GM12878 (cell line): ENCODE measurements around the gene MIEN1. TPM values are rescaled to one million over a fixed set of nuclear protein-coding genes. Genes with fewer than 3 reads are reported as not detected.

Experiments
- ATAC-seq: fragments of 200-7000 bp; cut with Tn5 transposase; 3 replicates; pipeline ENCODE4 v1.9.1; 2020; ENCODE audit warnings: mild to moderate bottlenecking, moderate library complexity
- BruUV-seq: library from RNA; stranded (reverse); fragments of 400-500 nt; replicated peaks from 2 replicates; lab custom pipeline; 2021; lab: Mats Ljungman, UMichigan
- CTCF ChIA-PET: fragments of 300-600 bp; sonication (Branson Sonifier 250); formaldehyde crosslinking; extraction: SDS; loops from one replicate; lab custom pipeline; 2021; ENCODE audit warnings: inconsistent platforms; lab: Yijun Ruan, JAX
- POLR2A ChIA-PET: fragments of 350-600 bp; formaldehyde crosslinking; extraction: SDS; loops from one replicate; lab custom pipeline; 2021; ENCODE audit warnings: inconsistent platforms; lab: Charles Lee
- RAD21 ChIA-PET: fragments of 300-600 bp; sonication (Branson Sonifier 250); formaldehyde crosslinking; loops from one replicate; lab custom pipeline; 2023; ENCODE audit warnings: antibody characterized with exemption; ENCODE audit not compliant: unreplicated experiment; lab: Charles Lee
- SMC1A ChIA-PET: fragments of 300-600 bp; sonication (Branson Sonifier 250); formaldehyde crosslinking; loops from one replicate; lab custom pipeline; 2023; ENCODE audit not compliant: unreplicated experiment, uncharacterized antibody; lab: Charles Lee
- DNase-seq: peaks from one replicate; pipeline ENCODE4 v3.0.0-alpha.2; 2011; ENCODE audit warnings: low read depth, low spot score
- FAIRE-seq: peaks from 3 replicates; lab custom pipeline; 2011; peaks lifted over from hg19 to GRCh38; lab: Jason Lieb, UNC
- H2AFZ ChIP-seq: 2 replicates; pipeline ENCODE4 v1.6.0; 2011; ENCODE audit warnings: low read depth, low read length, control low read depth; ENCODE audit not compliant: control insufficient read depth
- H3K27ac ChIP-seq: 2 replicates; pipeline ENCODE4 v1.5.1; 2011; ENCODE audit warnings: control low read depth; ENCODE audit not compliant: control insufficient read depth, insufficient read depth
- H3K27me3 ChIP-seq, 2 experiments: replicated peaks in 1 of 2; 2 replicates each; pipeline versions ENCODE4 v1.6.0 to v1.6.1; 2011; ENCODE audit warnings: low read length in 1 of 2; ENCODE audit not compliant: control insufficient read depth in 2 of 2, insufficient read depth in 2 of 2
- H3K36me3 ChIP-seq, 2 experiments: 2 replicates each; pipeline ENCODE4 v1.5.1; 2011; ENCODE audit warnings: low read length in 1 of 2; ENCODE audit not compliant: control insufficient read depth in 2 of 2, insufficient read depth in 2 of 2
- H3K4me1 ChIP-seq: 2 replicates; pipeline ENCODE4 v1.6.1; 2011; ENCODE audit warnings: mild to moderate bottlenecking, low read length, moderate library complexity, mixed read lengths; ENCODE audit not compliant: control insufficient read depth, insufficient read depth
- H3K4me2 ChIP-seq: 2 replicates; pipeline ENCODE4 v1.6.0; 2011; ENCODE audit warnings: control low read depth; ENCODE audit not compliant: control insufficient read depth, insufficient read depth
- H3K4me3 ChIP-seq: fragments of 200-600 bp; sonication (generic); 2 replicates; pipeline ENCODE4 v1.5.1; 2016
- H3K79me2 ChIP-seq: 2 replicates; pipeline ENCODE4 v1.6.0; 2011; ENCODE audit warnings: low read length; ENCODE audit not compliant: control insufficient read depth, insufficient read depth
- H3K9ac ChIP-seq: 2 replicates; pipeline ENCODE4 v1.8.0; 2011; ENCODE audit warnings: low read length, control low read depth, mixed read lengths; ENCODE audit not compliant: control insufficient read depth, insufficient read depth
- H3K9me3 ChIP-seq: replicated peaks from 3 replicates; pipeline ENCODE4 v1.5.1; 2011; ENCODE audit warnings: mild to moderate bottlenecking, low read length; ENCODE audit not compliant: control insufficient read depth, insufficient read depth
- H4K20me1 ChIP-seq: 2 replicates; pipeline ENCODE4 v1.6.0; 2011; ENCODE audit not compliant: control insufficient read depth, insufficient read depth
- CTCF ChIP-seq, 3 experiments: IDR thresholded peaks in 2 of 3; conservative IDR thresholded peaks in 1 of 3; 2 replicates each; pipeline ENCODE4 v1.5.1; 2011; ENCODE audit warnings: low read depth in 3 of 3, low read length in 3 of 3, mild to moderate bottlenecking in 3 of 3, control low read depth in 2 of 3, moderate library complexity in 2 of 3, inconsistent platforms in 1 of 3, mixed read lengths in 1 of 3; ENCODE audit not compliant: control insufficient read depth in 2 of 3, insufficient read depth in 1 of 3; ENCODE audit errors: extremely low read depth in 1 of 3
- ELK1 ChIP-seq: IDR thresholded peaks from 2 replicates; pipeline ENCODE4 v1.6.1; 2012; ENCODE audit warnings: low read depth, low read length, improper control_type of control experiment
- HCFC1 ChIP-seq: fragments of 150-350 bp; IDR thresholded peaks from 2 replicates; pipeline ENCODE4 v1.6.1; 2014; ENCODE audit warnings: low read length
- HDGF ChIP-seq: fragments of 450-650 bp; IDR thresholded peaks from 2 replicates; pipeline ENCODE4 v1.6.1; 2016; ENCODE audit warnings: antibody characterized with exemption
- IKZF2 ChIP-seq, 2 experiments: fragments of 450-650 bp; IDR thresholded peaks; 2 replicates each; pipeline ENCODE4 v1.6.1; 2017; ENCODE audit warnings: mild to moderate bottlenecking in 2 of 2, moderate library complexity in 2 of 2
- NFYB ChIP-seq: IDR thresholded peaks from 2 replicates; pipeline ENCODE4 v1.6.1; 2011; ENCODE audit warnings: low read depth, mild to moderate bottlenecking, low read length, improper control_type of control experiment, moderate library complexity; ENCODE audit not compliant: insufficient read depth
- NR2C1 ChIP-seq: fragments of 450-650 bp; IDR thresholded peaks from 2 replicates; pipeline ENCODE4 v1.6.1; 2017; ENCODE audit warnings: antibody characterized with exemption, mild to moderate bottlenecking, moderate library complexity
- PKNOX1 ChIP-seq: fragments of 450-650 bp; IDR thresholded peaks from 2 replicates; pipeline ENCODE4 v1.6.1; 2016; ENCODE audit warnings: mild to moderate bottlenecking
- POLR2AphosphoS2 ChIP-seq: IDR thresholded peaks from 2 replicates; pipeline ENCODE4 v1.6.1; 2011; ENCODE audit warnings: low read depth, mild to moderate bottlenecking, low read length, improper control_type of control experiment, moderate library complexity
- POU2F2 ChIP-seq: IDR thresholded peaks from 3 replicates; pipeline ENCODE4 v1.6.1; 2011; ENCODE audit warnings: low read depth, mild to moderate bottlenecking, low read length, borderline replicate concordance
- SMARCA5 ChIP-seq: fragments of 450-650 bp; IDR thresholded peaks from 2 replicates; pipeline ENCODE4 v1.6.1; 2017; ENCODE audit warnings: mild to moderate bottlenecking
- TARDBP ChIP-seq: IDR thresholded peaks from 2 replicates; pipeline ENCODE4 v1.6.1; 2016; ENCODE audit warnings: borderline replicate concordance
- ZNF592 ChIP-seq: fragments of 450-650 bp; IDR thresholded peaks from 2 replicates; pipeline ENCODE4 v1.6.1; 2017; ENCODE audit warnings: mild to moderate bottlenecking, moderate library complexity
- WGBS: methylation state at CpG from one replicate; pipeline ENCODE4 v1.1.6; 2016; ENCODE audit warnings: low lambda C conversion rate; ENCODE audit not compliant: insufficient replicate concordance, insufficient coverage; ENCODE audit errors: missing lambda C conversion rate; 5-methylcytosine and 5-hydroxymethylcytosine counted together
- in situ Hi-C: fragments of 300-500 bp; cut with MboI; formaldehyde crosslinking; loops from 9 replicates; pipeline ENCODE4 v1.14.3; 2018; ENCODE audit warnings: mixed read lengths
- intact Hi-C: fragments of 100-400 bp; cut with micrococcal nuclease; formaldehyde crosslinking; loops from one replicate; pipeline ENCODE4 v1.14.2; 2022; ENCODE audit not compliant: unreplicated experiment
- polyA plus RNA-seq, 11 experiments: library from polyadenylated mRNA; depleted of rRNA in 4 of 11; unstranded in 6 of 11; stranded (reverse) in 5 of 11; fragments of >200 nt; fragmentation: Nextera tagmentation in 4 of 11; fragmentation: Illumina TruSeq in 1 of 11; extraction: Ambion mirVana in 4 of 11; extraction: Trizol in 1 of 11; gene quantifications; 1 replicate in 1 of 11; 2 replicates in 10 of 11; pipeline versions ENCODE4 v1.2.1 to v1.2.3, GENCODE V29; 2011 to 2016; ENCODE audit warnings: inconsistent platforms in 2 of 11, missing spikeins in 2 of 11, low read depth in 1 of 11
- total RNA-seq, 4 experiments: library from RNA; depleted of rRNA in 3 of 4; stranded (reverse); fragments of >200 nt in 3 of 4; fragmentation: Illumina TruSeq in 1 of 4; extraction: Trizol in 1 of 4; gene quantifications; 2 replicates each; pipeline versions ENCODE4 v1.2.1 to v1.2.3, GENCODE V29; 2013 to 2021

The MIEN1 gene
- total and polyA plus RNA-seq, 10 of the 15 experiments (the other 5 are each of a cell fraction or from before 2014, with no cell fraction given): 24.9 to 89.1 (median 47.7) TPM

GRCh38 chr17:39756380-39757079, 26.2 kb upstream of the MIEN1 start:
- Histone ChIP-seq H3K27me3 (no peaks in the 10 kb centered on the region), H4K20me1 (no peaks in the 10 kb centered on the region), H2AFZ (no peak overlapping the region), H3K4me1 (peaks cover 70% of the 10 kb centered on the region), H3K9me3 (no peaks in the 10 kb centered on the region), H3K9ac (peak overlapping the region; percentile 83; the same call in 1 of the 2 replicates), H3K27ac (peak overlapping the region; percentile 96), H3K4me3 (peak overlapping the region; percentile 66; the same call in 1 of the 2 replicates), H3K36me3 (peaks cover 0 to 12% of the 10 kb centered on the region in 2 experiments; a peak in 1 of 4 replicates), H3K79me2 (peaks cover 32% of the 10 kb centered on the region), H3K4me2 (peak overlapping the region; percentile 87)
- ChIA-PET SMC1A (interaction anchor here (0.9 to 3.0 kb wide), 13 partner anchors 8 to 135 kb away, joined by 3 to 50 read pairs (median 9); partner anchors contain the start of genes IKZF3 and MIEN1), CTCF (interaction anchor here (0.7 to 5.0 kb wide), 16 partner anchors 13 to 201 kb away, joined by 3 to 39 read pairs (median 6); partner anchors contain the start of genes IKZF3 and MIEN1), RAD21 (interaction anchor here (0.9 to 3.7 kb wide), 14 partner anchors 8 to 159 kb away, joined by 3 to 57 read pairs (median 18); partner anchors contain the start of gene IKZF3), POLR2A (interaction anchor here (0.5 to 2.9 kb wide), 12 partner anchors 8 to 728 kb away, joined by 3 to 32 read pairs (median 4); no protein-coding TSS in a partner anchor)
- DNase-seq: no peak
- in situ Hi-C loops (loop anchor here (5.0 kb wide), 1 partner anchor 106 kb away; the partner anchor contains the start of gene IKZF3), intact Hi-C loops (loop anchor here (5.0 kb wide), 3 partner anchors 36 to 226 kb away; partner anchors contain the start of genes LRRC3C, ORMDL3 and PSMD3)
- no peak for FAIRE-seq
- no TSS peak for BruUV-seq
- 26% methylated on average over 7 of the region's 7 CpGs for WGBS
- peak; percentile 0; the same call in 2 of the 3 replicates for ATAC-seq
- 0 out of 2 replicates have a peak, but pooled peaks have one; percentile 19 for TF ChIP-seq POLR2AphosphoS2
- TF ChIP-seq SMARCA5: peak; percentile 62; the same call in 1 of the 2 replicates
- 0 out of 2 replicates have a peak, but pooled peaks have one; percentile 5 for TF ChIP-seq HDGF
- TF ChIP-seq NR2C1: no peak
- no peak for TF ChIP-seq NFYB
- TF ChIP-seq PKNOX1: peak; percentile 57; the same call in 1 of the 2 replicates
- 0 out of 2 replicates have a peak, but pooled peaks have one; percentile 27 for TF ChIP-seq ELK1
- TF ChIP-seq IKZF2 (IDR thresholded peaks at IDR 0.05): peak in 1 of 2 experiments; percentile 9; a peak in 1 of 4 replicates
- no peak for TF ChIP-seq ZNF592
- TF ChIP-seq CTCF (IDR thresholded peaks at IDR 0.05 in 2 of 3, conservative IDR thresholded peaks at IDR 0.05 in 1 of 3; ENCODE audit: control insufficient read depth in 2 of 3, extremely low read depth in 1 of 3, insufficient read depth in 1 of 3, low read depth in 3 of 3, low read length in 3 of 3): 0 out of 6 replicates have a peak, but pooled peaks of 1 of the 3 experiments have one; percentile 4
- TF ChIP-seq TARDBP: no peak
- 0 out of 2 replicates have a peak, but pooled peaks have one; percentile 4 for TF ChIP-seq HCFC1
- TF ChIP-seq POU2F2: 0 out of 3 replicates have a peak, but pooled peaks have one; percentile 9
